GM19238 (cell line): ENCODE results near the gene TMEM138.
"Not testable (repeated sequence)": the region's sequence is repeated elsewhere in the genome, so short reads cannot be mapped to it uniquely, and the experiment has no call there.

Source experiments
- DNase-seq: peaks from one replicate; pipeline ENCODE4 v3.0.0; 2011; ENCODE audit warnings: low spot score; ENCODE audit not compliant: insufficient read length

TMEM138 gene

GRCh38 chr11:61362542-61362875 is 335 bp downstream of the TMEM138 start:
- DNase-seq = peak; percentile 27

GRCh38 chr11:61364012-61364675 is 2.0 kb downstream of the TMEM138 start:
- no peak for DNase-seq

GRCh38 chr11:61367406-61367805 is 5.2 kb downstream of the TMEM138 start:
- no peak for DNase-seq

GRCh38 chr11:61368646-61369045 is 6.5 kb downstream of the TMEM138 start:
- no peak for DNase-seq

- no peak for DNase-seq
These were observed 7.5 kb downstream of the TMEM138 start for GRCh38 chr11:61369372-61370348.

GRCh38 chr11:61370349-61371005 is 8.3 kb downstream of the TMEM138 start:
- no peak for DNase-seq

GRCh38 chr11:61372659-61373420 is 10.7 kb downstream of the TMEM138 start:
- DNase-seq = no peak

GRCh38 chr11:61375761-61376108 is 13.6 kb downstream of the TMEM138 start:
- DNase-seq = no peak

GRCh38 chr11:61377461-61378160 is 15.4 kb downstream of the TMEM138 start:
- no peak for DNase-seq

- no peak for DNase-seq
These were observed 16.6 kb downstream of the TMEM138 start for GRCh38 chr11:61378713-61379313.

GRCh38 chr11:61380884-61381283 is 18.7 kb downstream of the TMEM138 start:
- DNase-seq = no peak

- not testable (repeated sequence) for DNase-seq
These were observed 21.7 kb downstream of the TMEM138 start for GRCh38 chr11:61383859-61384258.

GRCh38 chr11:61384271-61385242 is 22.4 kb downstream of the TMEM138 start:
- DNase-seq = no peak

- DNase-seq = no peak
These were observed 28.0 kb downstream of the TMEM138 start for GRCh38 chr11:61390161-61390560.

GRCh38 chr11:61392981-61393595 is 30.9 kb downstream of the TMEM138 start:
- DNase-seq = peak; percentile 27

GRCh38 chr11:61401173-61401572 is 39.0 kb downstream of the TMEM138 start:
- no peak for DNase-seq

- DNase-seq = no peak
These were observed 39.4 kb downstream of the TMEM138 start for GRCh38 chr11:61401573-61401972.

GRCh38 chr11:61403658-61404057 is 41.5 kb downstream of the TMEM138 start:
- no peak for DNase-seq

- no peak for DNase-seq
These were observed 41.9 kb downstream of the TMEM138 start for GRCh38 chr11:61404103-61404502.
